Activated T-helper 1 cell treated with anti-CD3 and anti-CD28 coated beads, Interleukin-2, amount 50 U/mL, for 16 hours (primary cell): ENCODE data around the gene NYNRIN.

ENCODE experiments used
- DNase-seq, 2 donors: peaks; one replicate each; pipeline ENCODE4 v3.0.0-alpha.2; 2020; ENCODE audit warnings: low read depth in 1 of 2, low spot score in 1 of 2

NYNRIN gene

DNA sequence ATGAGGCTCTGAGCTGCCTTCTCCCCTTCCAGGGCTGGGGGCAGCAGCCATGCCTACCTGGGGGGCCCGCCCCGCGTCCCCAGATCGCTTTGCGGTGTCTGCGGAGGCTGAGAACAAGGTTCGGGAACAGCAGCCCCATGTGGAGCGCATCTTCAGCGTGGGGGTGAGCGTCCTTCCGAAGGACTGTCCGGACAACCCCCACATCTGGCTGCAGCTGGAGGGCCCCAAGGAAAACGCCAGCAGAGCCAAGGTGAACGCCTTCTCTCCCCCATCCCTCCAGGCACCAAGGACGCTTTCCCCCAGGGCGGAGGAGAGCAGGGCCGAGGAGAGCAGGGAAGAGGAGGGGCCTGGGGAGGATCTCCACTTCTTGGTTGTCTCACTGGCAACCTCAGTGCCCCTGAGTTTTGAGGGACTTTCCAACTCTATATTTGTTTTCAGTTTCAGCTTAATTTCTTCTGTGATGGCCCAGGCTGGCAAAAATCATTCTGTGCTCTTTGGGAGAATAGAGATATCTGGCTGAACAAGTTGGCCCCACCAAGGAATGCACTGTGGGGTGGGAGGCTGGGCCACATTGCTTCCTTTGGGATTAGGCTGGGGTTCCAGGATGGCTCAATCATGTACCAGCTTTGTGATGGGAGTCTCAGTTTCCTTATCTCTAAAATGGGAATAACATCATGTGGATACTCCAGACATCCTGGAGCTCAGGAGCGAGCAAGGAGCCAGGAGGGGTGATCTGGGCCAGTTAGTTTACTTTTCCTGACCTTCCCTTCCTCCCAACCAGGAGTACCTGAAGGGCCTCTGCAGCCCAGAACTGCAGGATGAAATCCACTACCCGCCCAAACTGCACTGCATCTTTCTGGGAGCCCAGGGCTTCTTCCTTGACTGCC lies 32.1 kb downstream of the NYNRIN start:
- peak in 1 of 2 donors; percentile 38 for DNase-seq

GRCh38 chr14:24431569-24432258 lies 32.9 kb downstream of the NYNRIN start:
- DNase-seq, result peak; percentile 68 to 81

GRCh38 chr14:24432259-24433131 lies 33.7 kb downstream of the NYNRIN start:
- no peak for DNase-seq

- DNase-seq, result no peak
Observed at GRCh38 chr14:24434036-24434435, 35.2 kb downstream of the NYNRIN start.

GRCh38 chr14:24434676-24435075 lies 35.9 kb downstream of the NYNRIN start:
- DNase-seq, result no peak

DNA sequence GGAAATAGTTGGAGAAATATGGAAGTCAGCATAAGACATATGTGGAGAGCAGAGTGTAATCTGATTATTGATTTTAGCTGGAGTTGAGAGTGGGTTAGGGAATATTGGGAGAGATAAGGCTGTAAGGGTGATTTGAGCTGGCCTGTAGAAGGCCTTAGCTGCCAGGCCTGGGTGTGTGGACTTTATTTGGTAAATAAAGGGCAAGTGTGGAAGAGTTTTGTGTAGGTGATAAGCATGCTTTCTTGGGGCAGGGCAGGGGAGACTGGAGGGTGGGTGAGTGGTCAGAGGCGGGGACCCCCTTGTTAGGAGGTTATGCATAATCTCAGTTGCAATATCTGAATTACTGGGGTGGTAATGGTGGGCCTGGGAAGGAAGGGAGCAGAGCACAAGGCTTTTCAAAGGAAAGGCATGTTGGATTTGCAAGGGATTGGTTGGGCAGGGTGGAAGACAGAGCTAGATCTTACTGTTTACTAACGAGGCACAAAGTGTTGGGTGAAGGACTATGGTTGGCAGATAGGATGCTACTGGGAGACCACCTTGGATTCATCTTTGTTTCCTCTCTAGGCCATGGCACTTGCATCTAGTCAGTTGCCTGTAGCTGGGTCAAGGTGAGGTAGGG lies 36.5 kb downstream of the NYNRIN start:
- DNase-seq, result no peak

DNA sequence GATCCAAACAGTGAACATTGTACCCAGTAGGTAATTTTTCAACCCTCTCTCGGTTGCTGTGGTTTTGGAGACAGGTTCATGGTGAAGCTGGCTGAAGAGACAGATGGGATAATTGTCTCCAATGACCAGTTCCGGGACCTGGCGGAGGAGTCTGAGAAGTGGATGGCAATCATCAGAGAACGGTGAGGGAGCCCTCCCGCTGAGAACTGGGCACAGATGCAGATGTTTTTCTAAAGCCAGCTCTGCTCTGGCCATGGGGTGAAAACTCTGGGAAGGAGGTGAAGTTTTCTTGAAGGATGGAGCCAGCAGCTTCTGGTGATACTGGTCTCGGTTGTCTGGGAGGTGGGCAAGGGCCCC lies 37.2 kb downstream of the NYNRIN start:
- no peak for DNase-seq

- no peak for DNase-seq
Observed at GRCh38 chr14:24436355-24437019, 37.7 kb downstream of the NYNRIN start.

DNA sequence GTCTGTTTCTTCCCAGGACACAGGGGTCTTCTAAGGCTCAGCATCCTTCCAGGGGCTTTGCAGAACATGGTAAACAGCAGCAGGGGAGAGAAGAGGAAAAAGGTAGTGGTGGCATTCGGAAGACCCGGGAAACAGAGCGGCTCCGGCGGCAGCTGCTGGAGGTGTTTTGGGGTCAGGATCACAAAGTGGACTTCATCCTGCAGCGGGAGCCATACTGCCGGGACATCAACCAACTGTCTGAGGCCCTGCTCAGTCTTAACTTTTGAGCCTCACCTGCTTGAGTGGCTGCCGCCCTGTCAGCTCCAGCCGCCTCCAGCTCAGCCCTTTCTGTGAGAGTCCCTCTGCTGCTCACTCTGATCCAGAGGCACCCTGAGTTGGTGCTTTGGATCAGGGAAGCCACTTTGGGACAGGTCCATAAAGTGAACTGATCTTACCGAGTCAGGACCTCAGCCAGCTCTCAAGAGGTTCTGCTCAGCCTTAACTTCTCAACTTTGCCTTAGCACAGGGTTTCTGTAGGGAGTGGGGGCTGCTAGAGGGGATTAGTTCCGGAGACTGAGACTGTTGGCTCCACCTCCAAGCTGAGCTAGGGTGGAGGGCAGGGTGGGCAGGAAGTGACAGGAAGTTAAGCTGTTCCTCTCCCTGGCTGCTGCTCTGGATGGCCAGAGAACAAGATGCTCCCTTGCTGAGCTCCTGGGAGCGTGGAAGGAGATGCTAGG lies 38.4 kb downstream of the NYNRIN start:
- DNase-seq, result no peak

DNA sequence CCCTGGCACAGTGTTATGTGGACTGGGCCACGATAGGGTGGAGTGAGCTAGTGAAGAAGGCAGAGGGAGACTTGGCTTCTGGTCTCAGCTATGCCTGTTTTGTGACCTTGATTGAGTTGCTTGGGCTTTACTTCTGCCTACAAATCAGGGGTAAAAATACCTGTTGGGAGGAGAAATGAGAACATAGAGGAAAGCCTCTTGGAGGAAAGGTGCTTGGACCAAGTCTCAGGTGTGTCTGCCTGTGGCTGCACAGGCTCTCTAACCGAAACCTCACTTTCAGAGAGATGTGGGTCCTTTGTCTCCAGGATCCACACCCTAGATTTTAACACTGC lies 38.9 kb downstream of the NYNRIN start:
- DNase-seq, result no peak

DNA sequence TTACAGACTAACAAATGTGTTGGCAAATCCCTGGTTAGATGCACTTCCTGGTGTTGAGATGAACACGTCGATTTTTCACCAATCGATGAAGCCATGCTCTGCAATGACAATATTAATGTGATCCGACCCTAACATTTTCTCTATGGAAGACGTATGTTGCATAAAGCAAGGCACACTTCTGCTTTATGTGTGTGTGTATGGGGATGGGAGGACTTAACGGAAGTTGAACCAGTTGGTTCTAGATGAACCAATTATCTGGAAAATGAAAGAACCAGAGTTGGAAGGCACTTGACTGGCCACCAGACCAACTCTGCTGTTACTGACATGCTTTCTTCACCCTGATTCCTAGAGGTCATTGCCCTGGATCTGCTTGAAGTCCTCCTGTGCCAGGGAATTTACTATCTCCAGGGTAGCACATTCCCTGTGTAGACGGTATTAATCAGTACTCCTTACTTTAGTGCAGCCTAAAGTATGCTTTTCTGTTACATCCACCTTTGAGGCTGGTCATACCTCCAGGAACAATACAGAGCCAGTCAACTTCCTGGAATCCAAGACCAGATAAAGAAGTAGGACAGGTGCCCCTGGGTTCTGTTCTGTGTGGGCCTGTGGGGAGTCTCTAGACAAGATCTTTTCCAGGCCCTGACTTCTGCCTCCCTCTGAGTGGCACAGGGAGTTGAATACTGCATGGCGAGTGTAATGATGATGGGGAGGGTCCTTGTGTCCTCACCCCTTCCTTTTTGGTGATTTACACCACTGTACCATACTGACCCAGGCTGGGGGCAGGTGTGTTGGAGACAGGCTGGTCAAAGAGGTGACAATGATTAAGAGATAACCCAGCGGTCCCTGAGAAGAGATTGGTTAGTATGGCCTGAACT lies 39.7 kb downstream of the NYNRIN start:
- DNase-seq, result no peak

DNA sequence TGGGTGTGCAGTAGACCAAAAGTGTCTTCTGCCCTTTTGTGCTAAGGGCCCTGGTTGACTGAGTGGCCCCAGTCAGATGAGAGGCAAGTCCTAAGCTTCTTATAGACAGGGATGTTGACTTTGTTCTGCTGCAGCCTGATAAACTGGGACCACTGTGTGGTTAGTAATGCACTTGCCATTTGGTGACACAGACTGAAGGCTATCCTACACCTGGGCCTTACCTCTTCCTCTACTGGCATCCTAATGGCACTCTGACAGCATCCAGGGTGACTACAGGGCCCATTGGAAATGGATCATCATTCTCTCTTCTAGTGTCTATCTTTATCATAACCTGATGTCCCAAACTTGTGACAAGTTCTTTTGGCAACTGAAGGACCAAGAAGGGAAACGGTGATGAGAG lies 40.5 kb downstream of the NYNRIN start:
- DNase-seq, result no peak

GRCh38 chr14:24439830-24440605 lies 41.2 kb downstream of the NYNRIN start:
- DNase-seq, result no peak

- DNase-seq, result no peak
Observed at GRCh38 chr14:24440606-24441399, 42.0 kb downstream of the NYNRIN start.

DNA sequence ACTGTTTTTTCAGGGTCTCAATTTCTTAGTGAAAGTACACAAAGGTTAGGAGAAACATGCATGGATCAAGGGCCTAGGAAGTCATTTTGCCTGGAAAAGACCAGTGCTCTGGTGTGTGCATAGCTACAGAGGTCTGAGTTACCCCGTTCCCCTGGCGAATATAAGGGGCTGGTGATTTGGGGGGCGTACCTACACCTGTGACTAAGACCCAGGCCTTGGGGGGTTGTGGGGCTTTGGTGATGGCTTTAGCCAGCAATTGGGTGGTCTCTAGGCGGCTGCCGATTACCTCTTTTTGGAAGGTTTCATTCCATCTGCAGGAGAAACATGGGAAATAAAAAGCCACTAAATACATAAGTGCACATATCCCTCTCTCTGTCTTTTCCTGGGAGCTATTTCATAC lies 42.7 kb downstream of the NYNRIN start:
- DNase-seq, result no peak

GRCh38 chr14:24441904-24442239 lies 43.1 kb downstream of the NYNRIN start:
- no peak for DNase-seq

DNA sequence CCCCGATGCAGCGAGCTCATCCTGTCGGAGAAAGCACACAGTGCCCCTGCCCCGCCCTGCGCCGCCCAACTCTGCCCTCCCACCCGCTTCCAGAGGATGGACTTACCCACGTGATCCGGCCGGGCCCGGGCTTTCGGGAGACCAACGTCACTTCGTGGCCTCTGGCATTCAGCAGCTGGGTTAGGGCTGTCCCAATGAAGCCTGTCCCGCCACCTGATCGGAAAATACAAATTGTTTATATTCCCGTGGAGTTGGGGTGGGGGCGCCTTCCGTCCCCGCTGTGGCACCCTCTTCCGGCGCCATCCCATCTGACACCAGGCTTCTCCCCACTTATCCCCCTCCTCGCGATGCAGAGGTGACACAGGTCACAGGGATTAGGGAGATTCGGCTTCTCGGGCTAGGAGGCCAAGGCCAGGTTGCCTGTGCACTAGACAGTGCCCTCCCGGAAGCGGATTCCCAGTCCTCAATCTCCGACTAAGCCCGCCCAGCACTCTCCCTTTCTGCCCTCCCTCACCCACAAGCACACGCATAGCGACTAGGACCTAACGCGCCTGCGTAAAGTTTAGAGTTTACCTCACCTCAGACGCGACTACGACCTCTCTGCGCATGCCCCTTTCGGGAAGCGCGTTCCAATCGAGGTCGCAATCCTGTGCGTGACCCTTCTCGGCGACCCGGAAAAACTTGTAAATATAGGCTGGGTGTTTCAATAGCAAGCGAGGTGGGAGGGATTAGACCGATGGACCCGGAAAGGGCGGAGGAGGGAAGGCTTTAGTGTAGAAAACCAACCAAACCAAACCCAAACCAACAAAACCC lies 43.6 kb downstream of the NYNRIN start, which contains the start of gene SDR39U1:
SDR39U1 (minus strand) TSS at position 537 of the 813 bp plus-strand sequence; CDS start at position 530, 7 bp downstream.
- peak; percentile 88 to 93 for DNase-seq
